HG03045 (cell line): ENCODE results near the gene SPDYA.

ENCODE experiments used
- ATAC-seq: cut with Tn5 transposase; IDR thresholded peaks from one replicate; pipeline ENCODE4 v1.9.1; 2021; ENCODE audit warnings: mild to moderate bottlenecking, moderate library complexity; ENCODE audit not compliant: unreplicated experiment

The SPDYA gene

DNA sequence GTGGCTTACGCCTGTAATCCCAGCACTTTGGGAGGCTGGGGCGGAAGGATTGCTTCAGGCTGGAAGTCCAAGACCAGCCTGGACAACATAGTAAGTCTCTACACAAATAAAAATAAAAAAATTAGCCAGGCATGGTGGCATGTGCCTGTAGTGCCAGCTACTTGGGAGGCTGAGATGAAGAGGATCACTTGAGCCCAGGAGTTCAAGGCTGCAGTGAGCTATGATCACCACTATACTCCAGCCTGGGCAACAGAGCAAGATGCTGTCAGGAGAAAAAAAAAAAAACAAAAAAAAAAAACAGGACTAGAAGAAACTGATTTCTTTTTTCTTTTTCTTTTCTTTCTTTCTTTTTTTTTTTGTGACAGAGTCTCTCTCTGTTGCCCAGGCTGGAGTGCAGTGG is 13.6 kb downstream of the SPDYA start:
- no peak for ATAC-seq

GRCh38 chr2:28824870-28825269 is 14.2 kb downstream of the SPDYA start:
- no peak for ATAC-seq

GRCh38 chr2:28828382-28828781 is 17.7 kb downstream of the SPDYA start:
- no peak for ATAC-seq

GRCh38 chr2:28833740-28834470 is 23.3 kb downstream of the SPDYA start:
- no peak for ATAC-seq

GRCh38 chr2:28835781-28836180 is 25.1 kb downstream of the SPDYA start:
- no peak for ATAC-seq

DNA sequence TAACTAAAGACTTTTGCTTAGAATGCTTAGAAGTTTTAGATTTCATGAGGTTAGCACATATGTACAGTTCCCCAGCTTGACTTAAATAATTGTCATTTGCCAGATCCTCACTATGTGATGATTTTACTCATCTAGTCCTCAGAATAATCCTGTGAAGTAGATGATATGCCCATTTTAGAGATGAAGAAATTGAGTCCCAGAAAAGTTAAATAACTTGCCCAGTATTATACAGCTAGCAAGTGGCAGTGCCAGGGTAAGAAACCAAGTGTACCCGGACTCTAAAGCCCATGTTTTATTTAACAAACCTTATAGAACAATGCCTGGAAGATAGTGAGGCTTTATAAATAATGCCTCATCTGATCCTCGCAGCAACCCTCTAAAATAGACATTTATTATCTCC is 28.3 kb downstream of the SPDYA start:
- no peak for ATAC-seq

DNA sequence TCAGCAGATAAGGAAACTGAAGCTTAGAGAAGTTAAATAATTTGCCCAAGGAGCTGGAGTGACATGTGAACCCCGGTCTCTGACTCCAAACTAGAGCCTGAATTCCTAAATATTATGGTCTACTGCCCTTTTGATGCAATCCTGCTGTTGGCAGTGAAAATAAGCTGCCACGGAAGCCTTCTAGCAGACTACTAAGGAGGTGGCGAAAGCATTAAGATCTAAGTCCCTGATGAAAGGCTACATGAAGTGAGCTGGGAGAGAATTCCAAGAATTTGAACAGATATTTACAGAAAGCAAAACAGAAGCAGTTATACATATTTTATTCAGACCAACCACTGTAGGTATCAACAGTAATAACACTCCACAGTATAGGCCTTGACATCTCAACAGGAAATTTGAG is 31.4 kb downstream of the SPDYA start:
- ATAC-seq, result no peak

DNA sequence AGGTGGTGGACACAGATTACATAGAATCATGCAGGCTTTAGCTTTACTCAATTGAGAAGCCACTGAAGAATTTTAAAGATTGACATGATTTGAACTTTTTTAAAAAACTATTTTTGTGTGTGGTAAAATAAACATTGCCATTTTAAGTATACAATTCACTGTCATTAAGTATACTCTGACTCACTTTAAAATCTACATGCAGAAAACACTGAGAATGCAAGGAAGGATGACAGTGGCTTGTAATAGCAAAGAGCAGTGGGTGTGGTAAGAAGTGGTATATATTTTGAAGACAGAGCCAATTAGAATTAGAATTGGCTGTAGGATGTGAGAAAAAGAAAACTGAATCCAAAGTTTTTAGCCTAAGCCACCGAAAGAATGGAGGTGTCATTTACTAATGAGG is 44.6 kb downstream of the SPDYA start:
- ATAC-seq, result no peak

GRCh38 chr2:28855977-28856376 is 45.3 kb downstream of the SPDYA start:
- no peak for ATAC-seq

- ATAC-seq, result no peak
Measured at GRCh38 chr2:28868611-28869010, 58.0 kb downstream of the SPDYA start.

DNA sequence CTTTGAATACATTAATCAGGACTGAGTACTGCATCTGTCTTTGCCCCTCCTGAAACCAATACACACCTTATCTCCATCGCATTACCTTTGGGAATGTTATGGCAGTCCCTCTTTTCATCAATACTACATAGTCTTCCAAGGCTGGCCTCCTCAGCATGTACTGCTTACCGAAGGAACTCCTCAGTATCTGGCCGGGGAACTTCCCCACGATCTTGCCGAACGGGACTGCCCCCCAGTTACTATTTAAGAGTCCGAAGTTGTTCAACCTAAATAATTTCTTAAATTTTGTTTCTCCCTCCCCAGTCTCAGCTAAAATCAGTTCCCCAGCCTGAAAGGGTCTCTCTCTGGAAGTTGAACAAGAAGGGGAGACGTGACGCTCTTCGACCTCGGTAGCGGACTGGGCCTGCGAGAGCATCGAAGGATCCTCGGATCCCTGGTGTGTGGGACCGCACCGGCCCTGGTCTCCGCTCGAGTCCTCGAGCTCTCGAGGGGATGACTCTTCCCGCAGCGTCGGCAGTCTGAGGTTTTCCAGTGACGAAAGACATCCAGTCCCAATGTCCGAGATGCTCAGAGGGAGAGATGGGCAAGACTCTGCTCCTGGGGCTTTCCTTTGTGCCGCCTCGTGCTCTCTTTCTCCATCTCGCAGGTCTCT is 59.0 kb downstream of the SPDYA start:
- peak; percentile 28 for ATAC-seq

GRCh38 chr2:28870146-28870891 is 59.7 kb downstream of the SPDYA start, which contains the start of gene TRMT61B:
TSS of gene TRMT61B (minus strand) at chr2:28870309. CDS start at chr2:28870277, 32 bp downstream.
- peak; percentile 97 for ATAC-seq

DNA sequence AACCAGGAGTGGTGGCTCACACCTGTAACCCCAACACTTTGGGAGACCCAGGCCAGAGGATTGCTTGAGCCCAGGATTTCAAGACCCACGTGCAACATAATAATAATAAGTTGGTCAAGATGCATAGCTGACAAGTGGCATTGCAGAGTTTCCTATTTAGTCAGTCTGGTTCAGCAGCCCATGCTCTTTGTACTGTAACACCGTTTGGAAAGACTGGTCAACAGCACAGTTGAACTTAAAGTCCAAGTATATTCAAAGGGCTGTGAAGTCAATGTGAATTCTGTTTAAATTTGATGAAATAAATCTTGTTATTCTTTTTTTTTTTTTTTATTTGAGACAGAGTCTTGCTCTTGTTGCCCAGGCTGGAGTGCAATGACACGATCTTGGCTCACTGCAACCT is 61.0 kb downstream of the SPDYA start:
- ATAC-seq, result no peak

DNA sequence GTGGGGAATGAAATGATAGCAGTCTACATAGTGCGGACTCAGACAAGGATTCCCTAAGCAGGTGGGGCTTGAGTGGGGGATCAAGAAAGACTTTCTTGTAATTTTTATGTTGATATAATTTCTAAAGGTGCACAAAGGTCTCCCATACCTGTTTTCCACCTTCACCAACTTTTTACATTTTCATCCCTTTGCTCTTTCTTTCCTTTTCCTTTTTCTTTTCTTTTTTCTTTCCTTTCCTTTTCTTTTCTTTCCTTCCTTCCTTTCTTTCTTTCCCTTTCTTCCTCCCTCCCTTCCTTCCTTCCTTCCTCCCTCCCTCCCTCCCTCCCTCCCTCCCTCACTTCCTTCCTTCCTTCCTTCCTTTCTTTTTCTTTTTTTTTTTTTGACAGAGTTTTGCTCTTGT is 69.6 kb downstream of the SPDYA start:
- ATAC-seq, result no peak

GRCh38 chr2:28893488-28893887 is 82.9 kb downstream of the SPDYA start:
- no peak for ATAC-seq

- ATAC-seq, result peak; percentile 88
Measured at GRCh38 chr2:28894470-28895188, 84.0 kb downstream of the SPDYA start, which contains the start of gene WDR43. TSS of gene WDR43 (plus strand) at chr2:28894667. CDS start at chr2:28894699, 32 bp downstream.

- ATAC-seq, result peak; percentile 31
Measured at GRCh38 chr2:28895189-28895893, 84.7 kb downstream of the SPDYA start.

GRCh38 chr2:28896906-28897305 is 86.3 kb downstream of the SPDYA start:
- ATAC-seq, result no peak

GRCh38 chr2:28898048-28898447 is 87.4 kb downstream of the SPDYA start:
- no peak for ATAC-seq
